GM23338 (cell line): ENCODE data around the gene DNASE1L2.

Experiments
- EZH2 ChIP-seq: fragments of 200-600 bp; sonication (generic); IDR thresholded peaks from one replicate; pipeline ENCODE4 v1.8.0; 2017; ENCODE audit warnings: antibody characterized with exemption, mild to moderate bottlenecking, low read depth; ENCODE audit not compliant: unreplicated experiment
- JUNB ChIP-seq: IDR thresholded peaks from one replicate; pipeline ENCODE4 v1.6.1; 2016; ENCODE audit warnings: antibody characterized with exemption; ENCODE audit not compliant: unreplicated experiment
- POLR2AphosphoS5 ChIP-seq: IDR thresholded peaks from 2 replicates; pipeline ENCODE4 v1.6.1; 2016; ENCODE audit warnings: antibody characterized with exemption, low read depth
- REST ChIP-seq: IDR thresholded peaks from one replicate; pipeline ENCODE4 v1.6.1; 2018; ENCODE audit warnings: antibody characterized with exemption; ENCODE audit not compliant: unreplicated experiment
- STAT1 ChIP-seq: IDR thresholded peaks from one replicate; pipeline ENCODE4 v1.6.1; 2016; ENCODE audit warnings: antibody characterized with exemption; ENCODE audit not compliant: unreplicated experiment
- TF ChIP-seq, protein P1 (sequence below), 2 experiments: fragments of 200-600 bp in 1 of 2; sonication (generic) in 1 of 2; conservative IDR thresholded peaks; 2 replicates each; pipeline versions ENCODE4 v1.5.1 to v1.6.1; 2016 to 2017; ENCODE audit warnings: antibody characterized with exemption in 2 of 2, low read depth in 2 of 2, mild to moderate bottlenecking in 2 of 2, moderate library complexity in 1 of 2
- TF ChIP-seq, protein P2 (sequence below): fragments of 250-450 bp; sonication (Bioruptor Pico); IDR thresholded peaks from 2 replicates; pipeline ENCODE4 v1.5.0; 2020; ENCODE audit warnings: mild to moderate bottlenecking, moderate library complexity

DNA sequence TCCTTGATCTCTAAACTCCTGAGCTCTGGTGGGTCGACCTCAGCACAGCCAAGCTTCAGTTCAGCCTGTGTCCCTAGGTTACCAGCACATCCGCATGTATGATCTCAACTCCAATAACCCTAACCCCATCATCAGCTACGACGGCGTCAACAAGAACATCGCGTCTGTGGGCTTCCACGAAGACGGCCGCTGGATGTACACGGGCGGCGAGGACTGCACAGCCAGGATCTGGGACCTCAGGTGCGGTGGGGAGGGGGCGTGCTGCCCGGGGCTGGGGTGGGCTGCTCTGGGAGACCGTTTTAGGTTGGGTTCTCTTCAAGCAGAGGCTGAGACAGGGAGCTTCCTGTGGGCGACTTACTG is 29.8 kb upstream of the DNASE1L2 start:
- TF ChIP-seq, protein P1, sequence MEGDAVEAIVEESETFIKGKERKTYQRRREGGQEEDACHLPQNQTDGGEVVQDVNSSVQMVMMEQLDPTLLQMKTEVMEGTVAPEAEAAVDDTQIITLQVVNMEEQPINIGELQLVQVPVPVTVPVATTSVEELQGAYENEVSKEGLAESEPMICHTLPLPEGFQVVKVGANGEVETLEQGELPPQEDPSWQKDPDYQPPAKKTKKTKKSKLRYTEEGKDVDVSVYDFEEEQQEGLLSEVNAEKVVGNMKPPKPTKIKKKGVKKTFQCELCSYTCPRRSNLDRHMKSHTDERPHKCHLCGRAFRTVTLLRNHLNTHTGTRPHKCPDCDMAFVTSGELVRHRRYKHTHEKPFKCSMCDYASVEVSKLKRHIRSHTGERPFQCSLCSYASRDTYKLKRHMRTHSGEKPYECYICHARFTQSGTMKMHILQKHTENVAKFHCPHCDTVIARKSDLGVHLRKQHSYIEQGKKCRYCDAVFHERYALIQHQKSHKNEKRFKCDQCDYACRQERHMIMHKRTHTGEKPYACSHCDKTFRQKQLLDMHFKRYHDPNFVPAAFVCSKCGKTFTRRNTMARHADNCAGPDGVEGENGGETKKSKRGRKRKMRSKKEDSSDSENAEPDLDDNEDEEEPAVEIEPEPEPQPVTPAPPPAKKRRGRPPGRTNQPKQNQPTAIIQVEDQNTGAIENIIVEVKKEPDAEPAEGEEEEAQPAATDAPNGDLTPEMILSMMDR (conservative IDR thresholded peaks at IDR 0.05; ENCODE audit: low read depth in 2 of 2), result no peak
- no peak for TF ChIP-seq EZH2
- TF ChIP-seq, protein P2, sequence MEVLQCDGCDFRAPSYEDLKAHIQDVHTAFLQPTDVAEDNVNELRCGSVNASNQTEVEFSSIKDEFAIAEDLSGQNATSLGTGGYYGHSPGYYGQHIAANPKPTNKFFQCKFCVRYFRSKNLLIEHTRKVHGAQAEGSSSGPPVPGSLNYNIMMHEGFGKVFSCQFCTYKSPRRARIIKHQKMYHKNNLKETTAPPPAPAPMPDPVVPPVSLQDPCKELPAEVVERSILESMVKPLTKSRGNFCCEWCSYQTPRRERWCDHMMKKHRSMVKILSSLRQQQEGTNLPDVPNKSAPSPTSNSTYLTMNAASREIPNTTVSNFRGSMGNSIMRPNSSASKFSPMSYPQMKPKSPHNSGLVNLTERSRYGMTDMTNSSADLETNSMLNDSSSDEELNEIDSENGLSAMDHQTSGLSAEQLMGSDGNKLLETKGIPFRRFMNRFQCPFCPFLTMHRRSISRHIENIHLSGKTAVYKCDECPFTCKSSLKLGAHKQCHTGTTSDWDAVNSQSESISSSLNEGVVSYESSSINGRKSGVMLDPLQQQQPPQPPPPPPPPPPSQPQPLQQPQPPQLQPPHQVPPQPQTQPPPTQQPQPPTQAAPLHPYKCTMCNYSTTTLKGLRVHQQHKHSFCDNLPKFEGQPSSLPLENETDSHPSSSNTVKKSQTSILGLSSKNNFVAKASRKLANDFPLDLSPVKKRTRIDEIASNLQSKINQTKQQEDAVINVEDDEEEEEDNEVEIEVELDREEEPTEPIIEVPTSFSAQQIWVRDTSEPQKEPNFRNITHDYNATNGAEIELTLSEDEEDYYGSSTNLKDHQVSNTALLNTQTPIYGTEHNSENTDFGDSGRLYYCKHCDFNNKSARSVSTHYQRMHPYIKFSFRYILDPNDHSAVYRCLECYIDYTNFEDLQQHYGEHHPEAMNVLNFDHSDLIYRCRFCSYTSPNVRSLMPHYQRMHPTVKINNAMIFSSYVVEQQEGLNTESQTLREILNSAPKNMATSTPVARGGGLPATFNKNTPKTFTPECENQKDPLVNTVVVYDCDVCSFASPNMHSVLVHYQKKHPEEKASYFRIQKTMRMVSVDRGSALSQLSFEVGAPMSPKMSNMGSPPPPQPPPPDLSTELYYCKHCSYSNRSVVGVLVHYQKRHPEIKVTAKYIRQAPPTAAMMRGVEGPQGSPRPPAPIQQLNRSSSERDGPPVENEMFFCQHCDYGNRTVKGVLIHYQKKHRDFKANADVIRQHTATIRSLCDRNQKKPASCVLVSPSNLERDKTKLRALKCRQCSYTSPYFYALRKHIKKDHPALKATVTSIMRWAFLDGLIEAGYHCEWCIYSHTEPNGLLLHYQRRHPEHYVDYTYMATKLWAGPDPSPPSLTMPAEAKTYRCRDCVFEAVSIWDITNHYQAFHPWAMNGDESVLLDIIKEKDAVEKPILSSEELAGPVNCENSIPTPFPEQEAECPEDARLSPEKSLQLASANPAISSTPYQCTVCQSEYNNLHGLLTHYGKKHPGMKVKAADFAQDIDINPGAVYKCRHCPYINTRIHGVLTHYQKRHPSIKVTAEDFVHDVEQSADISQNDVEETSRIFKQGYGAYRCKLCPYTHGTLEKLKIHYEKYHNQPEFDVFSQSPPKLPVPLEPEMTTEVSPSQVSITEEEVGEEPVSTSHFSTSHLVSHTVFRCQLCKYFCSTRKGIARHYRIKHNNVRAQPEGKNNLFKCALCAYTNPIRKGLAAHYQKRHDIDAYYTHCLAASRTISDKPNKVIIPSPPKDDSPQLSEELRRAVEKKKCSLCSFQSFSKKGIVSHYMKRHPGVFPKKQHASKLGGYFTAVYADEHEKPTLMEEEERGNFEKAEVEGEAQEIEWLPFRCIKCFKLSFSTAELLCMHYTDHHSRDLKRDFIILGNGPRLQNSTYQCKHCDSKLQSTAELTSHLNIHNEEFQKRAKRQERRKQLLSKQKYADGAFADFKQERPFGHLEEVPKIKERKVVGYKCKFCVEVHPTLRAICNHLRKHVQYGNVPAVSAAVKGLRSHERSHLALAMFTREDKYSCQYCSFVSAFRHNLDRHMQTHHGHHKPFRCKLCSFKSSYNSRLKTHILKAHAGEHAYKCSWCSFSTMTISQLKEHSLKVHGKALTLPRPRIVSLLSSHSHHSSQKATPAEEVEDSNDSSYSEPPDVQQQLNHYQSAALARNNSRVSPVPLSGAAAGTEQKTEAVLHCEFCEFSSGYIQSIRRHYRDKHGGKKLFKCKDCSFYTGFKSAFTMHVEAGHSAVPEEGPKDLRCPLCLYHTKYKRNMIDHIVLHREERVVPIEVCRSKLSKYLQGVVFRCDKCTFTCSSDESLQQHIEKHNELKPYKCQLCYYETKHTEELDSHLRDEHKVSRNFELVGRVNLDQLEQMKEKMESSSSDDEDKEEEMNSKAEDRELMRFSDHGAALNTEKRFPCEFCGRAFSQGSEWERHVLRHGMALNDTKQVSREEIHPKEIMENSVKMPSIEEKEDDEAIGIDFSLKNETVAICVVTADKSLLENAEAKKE, result no peak
- TF ChIP-seq REST, result no peak
- no peak for TF ChIP-seq POLR2AphosphoS5
- no peak for TF ChIP-seq STAT1
- TF ChIP-seq JUNB, result no peak
